ENCODE data around the gene KCNJ2.

DNA sequence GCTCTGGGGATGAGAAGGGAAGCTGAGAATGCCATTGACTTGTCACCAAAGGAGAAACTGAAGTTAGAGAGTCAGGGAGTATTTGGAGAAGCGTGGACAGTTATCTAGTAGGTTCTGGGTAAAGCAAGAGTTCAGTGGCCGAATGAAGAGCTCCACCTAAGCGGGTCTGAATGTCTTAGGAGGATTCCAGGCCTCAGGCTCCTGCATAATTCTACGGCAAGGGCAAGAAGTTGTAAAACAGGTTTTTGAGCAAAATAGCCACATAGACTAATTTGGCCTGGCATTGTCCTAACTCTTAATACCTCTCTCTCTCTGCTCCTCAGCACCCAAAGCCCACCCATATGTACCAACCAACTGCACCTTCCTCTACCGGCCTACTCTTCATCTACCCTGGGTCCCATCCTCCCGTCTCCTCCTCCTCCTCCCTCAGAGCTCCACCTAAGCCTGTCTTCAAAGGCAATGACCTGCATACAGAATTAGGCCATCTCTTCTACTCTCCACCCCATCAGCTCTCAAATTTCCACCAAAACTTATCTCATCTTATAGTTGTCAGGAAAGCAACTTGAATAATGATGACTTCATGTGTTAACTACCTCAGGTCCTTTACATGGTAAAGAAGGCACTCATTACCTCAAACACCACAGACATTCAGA, 42.0 kb upstream of the KCNJ2 start:
- TF ChIP-seq, protein P1, sequence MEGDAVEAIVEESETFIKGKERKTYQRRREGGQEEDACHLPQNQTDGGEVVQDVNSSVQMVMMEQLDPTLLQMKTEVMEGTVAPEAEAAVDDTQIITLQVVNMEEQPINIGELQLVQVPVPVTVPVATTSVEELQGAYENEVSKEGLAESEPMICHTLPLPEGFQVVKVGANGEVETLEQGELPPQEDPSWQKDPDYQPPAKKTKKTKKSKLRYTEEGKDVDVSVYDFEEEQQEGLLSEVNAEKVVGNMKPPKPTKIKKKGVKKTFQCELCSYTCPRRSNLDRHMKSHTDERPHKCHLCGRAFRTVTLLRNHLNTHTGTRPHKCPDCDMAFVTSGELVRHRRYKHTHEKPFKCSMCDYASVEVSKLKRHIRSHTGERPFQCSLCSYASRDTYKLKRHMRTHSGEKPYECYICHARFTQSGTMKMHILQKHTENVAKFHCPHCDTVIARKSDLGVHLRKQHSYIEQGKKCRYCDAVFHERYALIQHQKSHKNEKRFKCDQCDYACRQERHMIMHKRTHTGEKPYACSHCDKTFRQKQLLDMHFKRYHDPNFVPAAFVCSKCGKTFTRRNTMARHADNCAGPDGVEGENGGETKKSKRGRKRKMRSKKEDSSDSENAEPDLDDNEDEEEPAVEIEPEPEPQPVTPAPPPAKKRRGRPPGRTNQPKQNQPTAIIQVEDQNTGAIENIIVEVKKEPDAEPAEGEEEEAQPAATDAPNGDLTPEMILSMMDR (IDR thresholded peaks at IDR 0.05), result no peak
- TF ChIP-seq POLR2AphosphoS5 (IDR thresholded peaks at IDR 0.05; ENCODE audit: low read depth, low read length) (no peak), SIN3A (IDR thresholded peaks at IDR 0.05; ENCODE audit: borderline replicate concordance, insufficient read depth, low read depth, low read length) (no peak)
